GM19193 (cell line): ENCODE results near the gene CABP7.

Source experiments
- POLR2A ChIP-seq: IDR thresholded peaks from 4 replicates; pipeline ENCODE4 v1.6.1; 2011; ENCODE audit not compliant: insufficient read depth, insufficient read length; ENCODE audit errors: extremely low read depth

CABP7 gene

GRCh38 chr22:29731058-29731850 lies 11.5 kb downstream of the CABP7 start:
- TF ChIP-seq POLR2A, result no peak

DNA sequence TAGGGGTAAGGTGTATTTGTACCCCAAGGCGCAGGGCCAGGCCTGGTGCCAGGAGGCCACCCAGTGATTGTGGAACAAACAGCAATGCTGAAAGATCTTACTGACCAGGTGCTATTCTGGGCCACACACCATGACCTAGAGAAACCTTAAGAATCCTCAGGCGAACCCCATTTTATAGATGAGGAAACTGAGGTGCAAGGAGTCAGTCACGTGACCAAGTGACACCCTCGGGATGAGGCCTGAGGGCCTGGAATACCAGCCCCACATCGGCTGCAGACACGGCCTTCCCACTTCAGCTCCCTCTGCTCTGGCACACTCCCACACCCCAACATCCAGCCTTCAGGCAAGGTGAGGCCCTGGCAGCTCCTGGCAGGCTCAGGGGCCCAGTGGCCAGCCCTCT lies 13.1 kb downstream of the CABP7 start:
- no peak for TF ChIP-seq POLR2A

GRCh38 chr22:29733362-29734201 lies 13.8 kb downstream of the CABP7 start:
- TF ChIP-seq POLR2A, result no peak

DNA sequence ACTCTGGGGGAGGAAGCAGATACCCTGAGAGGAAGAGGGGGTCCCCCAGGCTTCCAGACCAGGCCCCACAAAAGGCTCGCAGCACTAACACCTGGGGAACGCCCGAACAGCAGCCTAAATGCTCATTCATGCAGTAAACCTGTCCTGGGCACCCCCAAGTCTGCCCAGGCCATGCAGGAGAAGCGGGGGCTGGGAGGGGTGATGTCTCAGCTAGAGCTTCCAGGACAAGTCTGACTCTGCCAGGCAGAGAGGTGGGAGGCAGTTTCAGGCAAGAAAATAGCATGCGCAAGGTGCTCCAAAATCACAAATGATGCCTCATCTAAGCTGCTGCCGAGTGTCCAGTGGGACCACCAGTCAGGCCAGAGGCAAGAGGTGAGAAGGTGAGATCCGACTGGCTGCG lies 14.6 kb downstream of the CABP7 start:
- TF ChIP-seq POLR2A, result no peak

GRCh38 chr22:29734838-29735237 lies 15.0 kb downstream of the CABP7 start:
- TF ChIP-seq POLR2A, result no peak

- TF ChIP-seq POLR2A, result no peak
Observed at GRCh38 chr22:29735416-29735815, 15.6 kb downstream of the CABP7 start.

DNA sequence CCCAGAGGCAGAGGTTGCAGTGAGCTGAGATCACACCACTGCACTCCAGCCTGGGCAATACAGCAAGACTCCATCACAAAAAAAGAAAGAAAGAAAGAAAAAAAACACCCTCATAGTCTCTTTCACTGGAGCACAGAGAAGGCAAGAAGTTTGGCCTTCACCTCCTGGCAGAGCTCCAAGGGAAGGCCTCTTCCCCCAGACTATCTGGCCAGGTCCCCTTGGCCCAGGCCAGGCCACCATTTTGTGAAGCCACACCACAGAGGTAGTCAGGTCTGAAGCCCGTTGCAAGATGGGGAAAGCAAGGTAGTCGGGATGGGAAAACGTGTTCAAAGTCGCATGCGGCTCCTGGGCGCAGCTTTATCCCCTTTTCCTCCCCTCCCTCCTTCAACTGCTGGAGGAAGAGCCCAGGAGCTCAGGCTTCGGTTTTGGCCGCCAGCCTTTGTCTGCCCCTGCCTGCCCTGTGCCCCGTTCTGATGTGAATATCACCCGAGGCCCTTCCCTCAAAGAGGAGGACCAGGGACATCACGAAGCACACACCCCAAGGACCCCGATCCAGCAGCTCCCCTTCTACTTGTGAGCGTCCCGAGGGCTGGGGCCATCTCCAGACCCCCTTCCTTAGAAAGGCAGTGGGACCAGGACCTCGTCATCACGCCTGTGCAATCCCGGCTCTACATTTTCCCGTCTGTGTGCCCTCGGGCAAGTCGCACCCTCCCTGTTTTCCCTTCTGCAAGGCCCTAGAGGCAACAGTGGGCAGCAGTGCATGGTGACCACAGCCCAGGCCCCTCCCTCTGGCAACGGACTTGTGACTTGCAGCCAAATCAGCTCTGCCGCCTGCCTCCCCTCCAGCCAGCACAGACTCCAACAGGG lies 17.7 kb downstream of the CABP7 start:
- TF ChIP-seq POLR2A, result no peak

DNA sequence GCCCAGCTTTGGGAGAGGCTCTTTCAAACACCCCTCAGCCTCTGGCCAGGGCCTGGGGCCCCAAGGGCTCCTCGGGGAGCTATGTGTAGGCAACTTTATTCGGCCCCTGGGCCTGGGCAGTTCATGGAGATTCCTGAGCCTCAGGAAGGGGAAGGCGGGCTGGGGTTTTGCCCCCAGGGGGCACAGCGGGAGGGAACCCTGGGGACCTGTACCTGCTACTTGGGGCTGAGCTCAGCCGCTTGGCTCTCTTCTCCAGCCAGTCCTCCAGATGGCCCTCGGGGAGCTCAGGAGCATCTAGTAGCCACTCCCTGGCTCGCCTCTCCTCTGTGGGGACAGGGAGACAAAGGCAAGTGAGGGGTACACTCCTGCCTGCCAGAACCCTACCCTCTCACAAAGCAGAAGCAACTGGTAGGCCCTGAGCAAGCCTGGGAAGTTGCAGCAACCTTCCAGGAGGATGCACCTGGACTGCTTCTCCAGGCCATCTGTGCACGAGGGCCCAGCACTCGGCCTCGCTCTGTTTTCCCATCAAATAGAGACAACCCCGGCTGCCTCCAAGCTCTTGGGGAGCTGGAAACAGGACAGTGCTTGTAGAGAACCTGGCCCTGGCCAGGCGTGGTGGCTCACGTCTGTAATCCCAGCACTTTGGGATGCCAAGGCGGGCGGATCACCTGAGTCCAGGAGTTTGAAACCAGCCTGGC lies 18.5 kb downstream of the CABP7 start:
- TF ChIP-seq POLR2A, result no peak

- TF ChIP-seq POLR2A, result no peak
Observed at GRCh38 chr22:29739346-29739875, 19.6 kb downstream of the CABP7 start.

- no peak for TF ChIP-seq POLR2A
Observed at GRCh38 chr22:29740216-29740615, 20.4 kb downstream of the CABP7 start.

GRCh38 chr22:29741926-29742325 lies 22.1 kb downstream of the CABP7 start:
- TF ChIP-seq POLR2A, result no peak

- TF ChIP-seq POLR2A, result no peak
Observed at GRCh38 chr22:29742326-29742725, 22.5 kb downstream of the CABP7 start.

GRCh38 chr22:29744902-29745301 lies 25.1 kb downstream of the CABP7 start:
- no peak for TF ChIP-seq POLR2A

DNA sequence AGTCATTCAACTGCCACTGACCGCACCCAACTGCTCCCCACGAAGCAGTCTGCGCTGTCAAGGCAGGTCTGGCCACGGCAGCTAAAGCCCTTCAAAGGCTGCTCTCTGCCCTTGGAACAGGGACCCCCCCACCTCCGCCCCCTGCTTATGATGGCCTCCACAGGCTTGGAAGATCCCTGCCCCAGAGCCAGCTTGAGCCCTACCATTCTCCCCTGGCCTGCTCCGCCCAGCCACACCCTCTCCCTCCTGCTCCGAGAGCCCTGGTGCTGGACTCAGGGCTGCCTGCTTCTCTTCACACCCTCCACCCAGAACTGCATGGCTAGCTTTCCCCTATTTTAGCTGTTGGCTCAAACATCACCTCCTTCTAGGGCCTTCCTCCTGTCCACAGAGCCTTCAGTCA lies 28.0 kb downstream of the CABP7 start:
- no peak for TF ChIP-seq POLR2A

GRCh38 chr22:29748248-29748893 lies 28.6 kb downstream of the CABP7 start:
- TF ChIP-seq POLR2A, result no peak

DNA sequence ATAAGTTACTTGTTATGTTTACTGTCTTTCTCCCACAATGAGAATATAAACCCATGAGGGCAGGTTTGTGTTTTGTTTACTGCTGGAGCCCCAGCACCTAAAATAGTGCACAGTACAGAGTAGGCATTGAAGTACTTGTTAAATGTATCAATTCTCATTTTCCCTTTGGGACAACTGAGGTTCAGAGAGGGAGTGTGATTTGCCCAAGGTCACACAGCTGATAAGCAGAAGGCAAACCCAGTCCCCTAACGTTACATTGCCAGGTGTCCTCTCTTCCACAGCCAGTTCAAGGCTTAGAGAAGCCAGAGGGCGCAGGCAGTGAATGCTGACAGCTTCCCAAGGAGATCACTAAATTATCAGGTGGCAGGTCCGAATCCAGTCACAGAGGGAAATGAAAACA lies 30.2 kb downstream of the CABP7 start:
- no peak for TF ChIP-seq POLR2A
